Adrenal gland (tissue), 12 donors: ENCODE results near the gene UBE3B. TPM values are rescaled to one million over a fixed set of nuclear protein-coding genes. Genes with fewer than 3 reads are reported as not detected.

Experiments
- DNase-seq, 7 donors: peaks; one replicate each; pipeline ENCODE4 v3.0.0-alpha.2; 2019 to 2020
- H3K27ac ChIP-seq, 5 donors: fragments of 200-600 bp; sonication (generic) in 4 of 5; 1 replicate in 3 of 5; 2 replicates in 2 of 5; pipeline versions ENCODE4 v1.5.1 to v1.8.0; 2016 to 2020; ENCODE audit warnings: mild to moderate bottlenecking in 1 of 5
- H3K27me3 ChIP-seq: fragments of 200-600 bp; 2 replicates; pipeline ENCODE4 v1.8.0; 2021
- H3K36me3 ChIP-seq, 2 donors: fragments of 200-600 bp; replicated peaks in 1 of 2; 1 replicate in 1 of 2; 2 replicates in 1 of 2; pipeline versions ENCODE4 v1.5.1 to v1.8.0; 2018 to 2022
- H3K4me1 ChIP-seq, 2 donors: fragments of 200-600 bp; replicated peaks in 1 of 2; 1 replicate in 1 of 2; 2 replicates in 1 of 2; pipeline versions ENCODE4 v1.5.1 to v1.8.0; 2018 to 2021
- H3K4me3 ChIP-seq, 4 donors: fragments of 200-600 bp; sonication (generic) in 3 of 4; one replicate each; pipeline ENCODE4 v1.5.1; 2016 to 2018
- H3K9me3 ChIP-seq, 3 donors: fragments of 200-600 bp; sonication (generic) in 1 of 3; replicated peaks in 1 of 3; 1 replicate in 2 of 3; 2 replicates in 1 of 3; pipeline versions ENCODE4 v1.5.1 to v1.8.0; 2016 to 2021
- POLR2A ChIP-seq, 2 donors: fragments of 450-650 bp; IDR thresholded peaks; one replicate each; pipeline ENCODE4 v1.6.1; 2017; ENCODE audit warnings: antibody characterized with exemption in 2 of 2, mild to moderate bottlenecking in 2 of 2, moderate library complexity in 1 of 2
- whole genome bisulfite sequencing, 4 donors: extraction: QIAGEN DNeasy Blood & Tissue Kit in 2 of 4; methylation state at CpG; one replicate each; pipeline versions ENCODE4 v1.1.5 to v1.1.7; 2013 to 2017; 5-methylcytosine and 5-hydroxymethylcytosine counted together
- intact Hi-C, 2 donors: fragments of 100-400 bp; cut with DNase I; formaldehyde crosslinking; loops; one replicate each; pipeline versions ENCODE4 v1.14.1 to v1.15.0; 2022 to 2023
- polyA plus RNA-seq, 3 donors: library from polyadenylated mRNA; stranded (reverse); fragments of 200-250 nt in 2 of 3; fragments of 350-450 nt in 1 of 3; fragmentation: Illumina TruSeq in 1 of 3; extraction: RNeasy Lipid Tissue Mini Kit (QIAGEN cat#74804) in 1 of 3; gene quantifications; one replicate each; pipeline ENCODE4 v1.2.3, GENCODE V29; 2013 to 2014
- total RNA-seq, 9 donors: library from RNA; depleted of rRNA in 4 of 9; stranded (reverse); fragments of >200 nt in 4 of 9; fragments of 120-200 nt in 1 of 9; fragmentation: NEBNext Ultra II Directional in 1 of 9; extraction: Animal tissue kit (Norgen Biotek cat#: 25700) in 1 of 9; gene quantifications; one replicate each; pipeline versions ENCODE4 v1.1.0 to v1.2.4, GENCODE V29; 2013 to 2023
- TF ChIP-seq, protein P1 (sequence below), 6 experiments: fragments of 450-650 bp in 4 of 6; fragments of 200-600 bp in 2 of 6; sonication (generic) in 1 of 6; IDR thresholded peaks; 1 replicate in 5 of 6; 2 replicates in 1 of 6; pipeline versions ENCODE4 v1.5.1 to v1.8.0; 2016 to 2021; ENCODE audit warnings: antibody characterized with exemption in 6 of 6, mild to moderate bottlenecking in 2 of 6, moderate library complexity in 1 of 6
- donor health status: healthy with polysubstance abuse.
- donor health status: Bipolar disorder and iron deficiency.
- donor health status: DM: yes; HTN: yes; CAD: no.
- donor health status: DM: no; HTN: no; CAD: no.
- donor health status: DM: no; HTN: no; CAD: no.
- donor health status: DM: yes; HTN: yes; CAD: no.

Gene UBE3B
- total and polyA plus RNA-seq, 12 donors: 16.0 to 79.5 (median 39.5) TPM

DNA sequence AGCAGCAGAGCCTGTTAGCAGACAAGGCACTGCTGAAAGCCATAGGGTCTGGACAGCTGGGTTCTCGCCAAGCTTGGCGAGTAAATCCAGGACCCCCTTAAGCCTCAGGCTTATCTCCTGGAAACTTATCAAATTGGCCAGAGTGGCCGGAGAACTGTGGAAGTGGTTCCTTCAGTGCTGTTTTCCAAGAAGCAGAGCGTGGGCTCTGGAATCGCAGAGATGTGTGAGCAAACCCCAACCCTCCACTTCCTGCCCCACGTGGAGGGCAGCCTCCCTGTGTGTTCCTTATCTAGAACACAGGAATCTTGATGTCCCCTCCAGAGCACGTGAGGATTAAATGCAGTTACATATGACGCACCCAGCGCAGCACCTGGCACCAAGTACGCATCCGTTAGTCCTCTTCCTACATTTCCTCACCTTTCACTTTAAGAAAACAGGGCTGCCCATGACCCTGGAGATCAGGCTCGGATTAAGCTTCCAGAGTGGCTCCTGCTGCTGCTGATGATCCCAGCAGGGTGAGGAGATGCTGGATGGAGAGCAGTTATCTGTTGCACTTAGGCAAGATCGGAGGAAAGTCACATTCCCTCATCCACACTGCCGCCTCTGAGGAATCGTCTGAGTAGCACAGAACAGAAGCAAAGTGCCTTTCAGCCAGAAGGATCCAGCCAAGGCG lies 60.9 kb downstream of the UBE3B start:
- TF ChIP-seq, protein P1, sequence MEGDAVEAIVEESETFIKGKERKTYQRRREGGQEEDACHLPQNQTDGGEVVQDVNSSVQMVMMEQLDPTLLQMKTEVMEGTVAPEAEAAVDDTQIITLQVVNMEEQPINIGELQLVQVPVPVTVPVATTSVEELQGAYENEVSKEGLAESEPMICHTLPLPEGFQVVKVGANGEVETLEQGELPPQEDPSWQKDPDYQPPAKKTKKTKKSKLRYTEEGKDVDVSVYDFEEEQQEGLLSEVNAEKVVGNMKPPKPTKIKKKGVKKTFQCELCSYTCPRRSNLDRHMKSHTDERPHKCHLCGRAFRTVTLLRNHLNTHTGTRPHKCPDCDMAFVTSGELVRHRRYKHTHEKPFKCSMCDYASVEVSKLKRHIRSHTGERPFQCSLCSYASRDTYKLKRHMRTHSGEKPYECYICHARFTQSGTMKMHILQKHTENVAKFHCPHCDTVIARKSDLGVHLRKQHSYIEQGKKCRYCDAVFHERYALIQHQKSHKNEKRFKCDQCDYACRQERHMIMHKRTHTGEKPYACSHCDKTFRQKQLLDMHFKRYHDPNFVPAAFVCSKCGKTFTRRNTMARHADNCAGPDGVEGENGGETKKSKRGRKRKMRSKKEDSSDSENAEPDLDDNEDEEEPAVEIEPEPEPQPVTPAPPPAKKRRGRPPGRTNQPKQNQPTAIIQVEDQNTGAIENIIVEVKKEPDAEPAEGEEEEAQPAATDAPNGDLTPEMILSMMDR (IDR thresholded peaks at IDR 0.05): no peak
- no peak for TF ChIP-seq POLR2A (IDR thresholded peaks at IDR 0.05)
- 71 to 85% (median 81%) methylated on average over 14 to 16 of the region's 16 CpGs for WGBS, 4 donors
- Histone ChIP-seq H3K9me3 (no peaks in the 10 kb centered on the region), H3K27ac (no peak overlapping the region), H3K36me3 (peaks cover 0 to 21% of the 10 kb centered on the region in 2 donors), H3K4me1 (peaks cover 0 to 19% of the 10 kb centered on the region in 2 donors), H3K4me3 (no peak overlapping the region), H3K27me3 (no peaks in the 10 kb centered on the region)
- intact Hi-C loops: no loop called here
- no peak for DNase-seq

DNA sequence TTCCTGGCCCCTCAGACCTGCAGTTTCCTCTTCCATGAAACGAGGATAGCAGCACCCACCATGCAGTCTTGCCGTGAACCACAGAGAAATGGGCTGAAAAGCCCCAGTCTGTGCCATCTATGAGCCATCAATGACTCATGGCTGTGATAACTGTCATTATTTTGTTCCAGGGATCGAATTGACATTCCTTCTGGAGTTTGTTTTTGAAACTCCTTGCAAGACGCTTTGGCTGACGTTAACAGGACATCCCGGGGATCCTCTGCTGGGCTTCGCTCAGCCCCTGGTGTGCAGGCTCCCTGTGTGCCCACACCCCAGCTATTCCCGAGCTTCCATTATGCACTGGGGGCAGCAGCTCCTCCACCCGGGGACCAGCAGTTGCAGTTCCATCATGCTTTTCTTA lies 62.1 kb downstream of the UBE3B start:
- no peak for DNase-seq
- WGBS, 4 donors: 54 to 67% (median 61%) methylated on average over 6 to 9 of the region's 9 CpGs
- intact Hi-C loops: no loop called here
- no peak overlapping the region for H3K4me3 ChIP-seq
- TF ChIP-seq, protein P1 (IDR thresholded peaks at IDR 0.05): no peak
- TF ChIP-seq POLR2A (IDR thresholded peaks at IDR 0.05): no peak
- peaks cover 0 to 11% of the 10 kb centered on the region in 2 donors for H3K36me3 ChIP-seq
- H3K27ac ChIP-seq: no peak overlapping the region
- H3K27me3 ChIP-seq: no peaks in the 10 kb centered on the region
- peaks cover 0 to 19% of the 10 kb centered on the region in 2 donors for H3K4me1 ChIP-seq
- H3K9me3 ChIP-seq: no peaks in the 10 kb centered on the region

DNA sequence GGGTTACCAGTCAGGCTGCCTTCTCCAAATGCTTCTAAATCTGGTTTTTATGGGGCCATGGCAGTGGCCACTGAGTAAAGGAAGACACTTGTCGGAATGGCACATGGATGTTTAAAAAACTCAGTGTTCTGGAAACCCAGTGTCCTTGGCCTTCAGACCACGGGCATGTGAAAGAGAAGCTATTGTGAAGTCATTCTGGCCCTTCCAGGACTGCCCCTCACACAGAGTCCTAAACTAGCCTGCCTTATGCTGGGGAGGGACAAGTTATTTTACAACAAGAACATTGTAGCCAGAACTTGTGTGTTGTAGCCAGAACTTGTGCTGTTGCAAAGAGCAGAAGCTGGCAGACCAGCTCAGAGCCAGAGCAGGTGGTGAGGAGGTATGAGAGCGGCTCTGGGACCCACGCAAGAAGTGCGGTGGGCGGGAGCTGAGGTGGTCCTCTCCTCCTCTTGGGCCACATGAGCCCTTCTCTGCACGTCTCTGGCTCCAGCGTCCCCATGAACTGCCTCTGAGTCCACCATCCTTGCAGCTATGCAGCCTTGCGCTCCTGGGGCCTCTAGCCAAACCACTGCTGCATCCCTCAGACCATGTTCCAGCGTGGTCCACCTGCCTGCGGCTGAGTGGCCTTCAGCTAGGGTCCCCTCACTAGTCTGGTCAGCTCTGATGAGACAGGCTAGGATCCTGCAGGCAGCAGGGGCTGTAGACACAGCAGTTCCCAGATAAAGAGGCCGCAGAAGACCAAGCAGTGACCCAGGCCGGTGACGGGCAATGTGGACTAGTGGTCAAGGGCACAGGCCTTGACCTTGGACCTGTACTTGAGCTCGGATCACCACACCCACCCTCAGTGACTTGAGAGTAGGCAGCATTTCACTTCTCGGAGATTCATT lies 63.3 kb downstream of the UBE3B start:
- intact Hi-C loops: no loop called here

DNA sequence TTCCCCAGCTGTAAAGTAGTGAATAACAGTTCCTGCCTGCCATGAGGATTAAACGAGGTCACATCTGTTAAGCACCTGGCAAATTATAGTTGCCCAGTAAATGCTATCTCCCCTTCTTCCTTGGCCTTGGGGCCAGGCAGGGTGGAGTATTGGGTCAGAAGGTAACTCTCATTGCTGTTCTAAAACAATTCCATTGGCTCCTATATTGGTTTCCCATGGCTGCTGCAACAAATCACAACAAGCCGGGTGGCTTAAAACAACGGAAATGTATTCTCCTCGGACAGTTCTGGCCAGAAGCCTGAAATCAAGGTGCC lies 63.9 kb downstream of the UBE3B start:
- Histone ChIP-seq H3K27ac (no peak overlapping the region), H3K36me3 (no peaks in the 10 kb centered on the region), H3K27me3 (no peaks in the 10 kb centered on the region), H3K4me3 (no peak overlapping the region), H3K4me1 (peaks cover 0 to 19% of the 10 kb centered on the region in 2 donors), H3K9me3 (no peaks in the 10 kb centered on the region)
- 41 to 55% (median 49%) methylated on average over 4 of the region's 4 CpGs for WGBS, 4 donors
- TF ChIP-seq, protein P1 (IDR thresholded peaks at IDR 0.05): no peak
- TF ChIP-seq POLR2A (IDR thresholded peaks at IDR 0.05): no peak
- peak in 1 of 7 donors; percentile 48 for DNase-seq
- intact Hi-C loops: no loop called here

More for the DNA sequence above, 63.3 kb downstream of the UBE3B start:
- Histone ChIP-seq H3K36me3 (no peaks in the 10 kb centered on the region), H3K9me3 (no peaks in the 10 kb centered on the region), H3K27ac (peak overlapping the region in 1 of 5 donors; percentile 29), H3K4me1 (peaks cover 0 to 19% of the 10 kb centered on the region in 2 donors), H3K4me3 (no peak overlapping the region), H3K27me3 (no peaks in the 10 kb centered on the region)
- no peak for DNase-seq
- no peak for TF ChIP-seq POLR2A (IDR thresholded peaks at IDR 0.05)
- TF ChIP-seq, protein P1 (IDR thresholded peaks at IDR 0.05): no peak
- WGBS, 4 donors: 68 to 75% (median 75%) methylated on average over 12 to 16 of the region's 16 CpGs
